GM12892 (cell line): ENCODE data around the gene TRIM65.
A peak's percentile ranks its signal among the peaks of the same experiment; 100 is the strongest.

Experiments
- POLR2A ChIP-seq: IDR thresholded peaks from 2 replicates; pipeline ENCODE4 v1.6.1; 2011; ENCODE audit warnings: low read depth, low read length, control low read depth
- POLR2AphosphoS5 ChIP-seq: IDR thresholded peaks from 2 replicates; pipeline ENCODE4 v1.6.1; 2011; ENCODE audit warnings: low read depth, low read length, control low read depth

DNA sequence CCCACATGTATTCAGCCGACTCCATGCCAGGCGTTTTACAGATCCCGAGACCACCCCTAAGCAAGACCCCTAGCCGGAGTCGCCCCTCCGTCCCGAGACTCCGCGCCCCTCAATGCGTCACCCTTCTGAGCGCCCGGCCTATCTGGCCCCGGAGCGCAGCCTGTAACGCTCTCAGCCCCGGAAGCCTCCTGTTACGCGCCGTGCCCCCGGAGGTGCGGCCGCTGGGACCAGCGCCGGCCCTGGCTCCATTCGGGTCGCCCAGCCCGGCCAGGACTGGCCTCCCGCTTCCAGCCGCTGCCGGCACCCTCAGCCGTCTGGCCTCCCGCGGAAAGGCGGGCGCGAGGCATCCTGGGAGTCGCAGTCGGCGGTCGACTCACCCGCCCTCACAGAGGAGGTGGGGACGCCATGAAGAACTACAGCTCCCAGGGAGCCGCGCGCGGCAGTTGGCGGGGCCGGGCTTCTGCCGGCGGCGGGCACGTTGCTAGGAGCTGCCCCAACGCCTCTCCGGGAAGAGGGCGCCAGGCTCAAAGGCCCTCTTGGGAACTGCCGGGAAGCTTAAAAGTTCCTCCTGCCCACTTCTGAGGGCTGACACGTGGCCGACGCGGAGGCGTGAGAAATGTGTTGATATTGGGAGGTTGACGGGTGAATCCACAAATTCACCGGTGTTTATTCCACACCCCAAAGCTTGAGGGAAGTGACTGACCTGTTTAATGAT lies 44.1 kb upstream of the TRIM65 start, which contains the start of gene FBF1:
- peak; percentile 79 for TF ChIP-seq POLR2AphosphoS5
- peak; percentile 93 for TF ChIP-seq POLR2A
